Lower leg skin (tissue), 3 donors: ENCODE measurements around the gene PRKX.
"Not testable (repeated sequence)": the region's sequence is repeated elsewhere in the genome, so short reads cannot be mapped to it uniquely, and the experiment has no call there.

ENCODE experiments used
- POLR2A ChIP-seq, 2 donors: fragments of 450-650 bp; IDR thresholded peaks; one replicate each; pipeline ENCODE4 v1.6.1; 2016 to 2017; ENCODE audit warnings: antibody characterized with exemption in 2 of 2, mild to moderate bottlenecking in 1 of 2, moderate library complexity in 1 of 2
- TF ChIP-seq, protein P1 (sequence below), 3 donors: fragments of 450-650 bp; IDR thresholded peaks; one replicate each; pipeline ENCODE4 v1.5.1; 2016; ENCODE audit warnings: antibody characterized with exemption in 3 of 3, mild to moderate bottlenecking in 3 of 3, moderate library complexity in 2 of 3

DNA sequence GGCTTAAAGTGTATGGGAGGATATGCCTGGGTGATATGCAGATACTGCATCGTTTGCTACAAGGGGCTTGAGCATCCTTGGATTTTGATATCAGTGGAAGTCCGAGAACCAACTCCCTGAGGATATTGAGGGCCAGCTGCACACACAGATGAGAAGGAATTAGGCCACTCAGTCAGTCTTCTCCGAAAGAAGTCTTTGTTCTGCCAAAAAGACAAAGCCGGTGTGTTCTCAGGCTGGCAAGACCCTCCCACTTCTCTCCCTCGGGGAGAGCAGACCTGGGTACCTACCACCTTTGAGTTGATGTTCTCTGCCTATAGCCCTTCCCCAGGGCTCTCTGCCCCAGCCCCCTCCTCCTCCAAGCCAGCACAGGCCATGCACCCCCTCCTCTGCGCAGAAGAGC, 22.4 kb upstream of the PRKX start:
- TF ChIP-seq POLR2A (IDR thresholded peaks at IDR 0.05), result not testable (repeated sequence)
- TF ChIP-seq, protein P1, sequence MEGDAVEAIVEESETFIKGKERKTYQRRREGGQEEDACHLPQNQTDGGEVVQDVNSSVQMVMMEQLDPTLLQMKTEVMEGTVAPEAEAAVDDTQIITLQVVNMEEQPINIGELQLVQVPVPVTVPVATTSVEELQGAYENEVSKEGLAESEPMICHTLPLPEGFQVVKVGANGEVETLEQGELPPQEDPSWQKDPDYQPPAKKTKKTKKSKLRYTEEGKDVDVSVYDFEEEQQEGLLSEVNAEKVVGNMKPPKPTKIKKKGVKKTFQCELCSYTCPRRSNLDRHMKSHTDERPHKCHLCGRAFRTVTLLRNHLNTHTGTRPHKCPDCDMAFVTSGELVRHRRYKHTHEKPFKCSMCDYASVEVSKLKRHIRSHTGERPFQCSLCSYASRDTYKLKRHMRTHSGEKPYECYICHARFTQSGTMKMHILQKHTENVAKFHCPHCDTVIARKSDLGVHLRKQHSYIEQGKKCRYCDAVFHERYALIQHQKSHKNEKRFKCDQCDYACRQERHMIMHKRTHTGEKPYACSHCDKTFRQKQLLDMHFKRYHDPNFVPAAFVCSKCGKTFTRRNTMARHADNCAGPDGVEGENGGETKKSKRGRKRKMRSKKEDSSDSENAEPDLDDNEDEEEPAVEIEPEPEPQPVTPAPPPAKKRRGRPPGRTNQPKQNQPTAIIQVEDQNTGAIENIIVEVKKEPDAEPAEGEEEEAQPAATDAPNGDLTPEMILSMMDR (IDR thresholded peaks at IDR 0.05), result not testable (repeated sequence)
